AG04450 (cell line): ENCODE measurements around the gene BSPH1. TPM values are rescaled to one million over a fixed set of nuclear protein-coding genes. Genes with fewer than 3 reads are reported as not detected.
"Not testable (repeated sequence)": the region's sequence is repeated elsewhere in the genome, so short reads cannot be mapped to it uniquely, and the experiment has no call there.

Experiments used
- CTCF ChIA-PET: fragments of 300-600, 350-600 bp; formaldehyde crosslinking; extraction: SDS; loops from one replicate; lab custom pipeline; 2022; ENCODE audit warnings: antibody characterized with exemption, inconsistent platforms; lab: Charles Lee
- POLR2A ChIA-PET: fragments of 350-600 bp; formaldehyde crosslinking; extraction: SDS; loops from one replicate; lab custom pipeline; 2021; ENCODE audit warnings: antibody characterized with exemption, inconsistent platforms; lab: Yijun Ruan, JAX
- DNase-seq: peaks from one replicate; pipeline ENCODE4 v3.0.0-alpha.2; 2011; ENCODE audit warnings: low read depth, low spot score
- H3K27ac ChIP-seq: one replicate; pipeline ENCODE4 v1.5.1; 2012; ENCODE audit warnings: low read depth, low read length, control low read depth
- H3K27me3 ChIP-seq: one replicate; pipeline ENCODE4 v1.6.0; 2012; ENCODE audit warnings: low read length; ENCODE audit not compliant: control insufficient read depth, insufficient read depth
- H3K4me3 ChIP-seq: 2 replicates; pipeline ENCODE4 v1.5.1; 2011; ENCODE audit warnings: mild to moderate bottlenecking, low read depth, low read length, control low read depth
- H3K9me3 ChIP-seq: 2 replicates; pipeline ENCODE4 v1.5.1; 2012; ENCODE audit warnings: low read length; ENCODE audit not compliant: control insufficient read depth, insufficient read depth
- CTCF ChIP-seq: IDR thresholded peaks from 2 replicates; pipeline ENCODE4 v1.5.1; 2011; ENCODE audit warnings: low read depth, low read length, control low read depth, inconsistent platforms
- polyA plus RNA-seq: library from polyadenylated mRNA; depleted of rRNA; stranded (reverse); fragments of >200 nt; gene quantifications from 2 replicates; pipeline ENCODE4 v1.2.3, GENCODE V29; 2011

Gene BSPH1
- polyA plus RNA-seq, 1 experiment: not detected

- no peak for DNase-seq
- ChIA-PET CTCF (interaction anchor here (0.6 to 1.7 kb wide), 2 partner anchors 31 to 191 kb away, joined by 3 to 5 read pairs; no protein-coding TSS in a partner anchor), POLR2A (no interaction called here)
- TF ChIP-seq CTCF: no peak
- H3K27ac ChIP-seq: no peak within 1 kb of the TSS
- no peaks in the 10 kb centered on the region for H3K9me3 ChIP-seq
- H3K4me3 ChIP-seq: no peak within 1 kb of the TSS
- H3K27me3 ChIP-seq: peaks cover 4% of the 10 kb centered on the region
Observed at GRCh38 chr19:47994209-47994802, 2.3 kb upstream of the BSPH1 start, which contains the start of gene ELSPBP1. ELSPBP1 (plus strand) TSS chr19:47994632; CDS start chr19:48008668, 14,036 bp downstream.

GRCh38 chr19:47991191-47991808, 670 bp downstream of the BSPH1 start:
- ChIA-PET CTCF (no interaction called here), POLR2A (no interaction called here)
- no peak overlapping the region for H3K27ac ChIP-seq
- TF ChIP-seq CTCF: no peak
- H3K9me3 ChIP-seq: no peaks in the 10 kb centered on the region
- no peak for DNase-seq
- H3K4me3 ChIP-seq: no peak overlapping the region
- peaks cover 8% of the 10 kb centered on the region for H3K27me3 ChIP-seq

- Histone ChIP-seq H3K9me3 (no peaks in the 10 kb centered on the region), H3K27me3 (peaks cover 2% of the 10 kb centered on the region), H3K4me3 (no peak overlapping the region), H3K27ac (no peak overlapping the region)
- no peak for DNase-seq
- ChIA-PET CTCF (interaction anchor here (0.7 to 1.1 kb wide), 2 partner anchors 10 to 178 kb away, joined by 4 to 9 read pairs; no protein-coding TSS in a partner anchor), POLR2A (no interaction called here)
- TF ChIP-seq CTCF: no peak
Observed at GRCh38 chr19:47973529-47973928, 18.4 kb downstream of the BSPH1 start.

GRCh38 chr19:47955936-47956335, 36.0 kb downstream of the BSPH1 start:
- H3K4me3 ChIP-seq: not testable (repeated sequence)

GRCh38 chr19:47952132-47952531, 39.8 kb downstream of the BSPH1 start:
- POLR2A ChIA-PET, H3K9me3 ChIP-seq, H3K27me3 ChIP-seq, H3K4me3 ChIP-seq, H3K27ac ChIP-seq, CTCF ChIA-PET, DNase-seq: not testable (repeated sequence)

More at GRCh38 chr19:47955936-47956335, 36.0 kb downstream of the BSPH1 start:
- DNase-seq, H3K27me3 ChIP-seq, H3K9me3 ChIP-seq, POLR2A ChIA-PET, H3K27ac ChIP-seq, CTCF ChIA-PET: not testable (repeated sequence)
